DMS 273 (cell line): ENCODE results near the gene BMERB1.
"Not testable (repeated sequence)": the region's sequence is repeated elsewhere in the genome, so short reads cannot be mapped to it uniquely, and the experiment has no call there.

ENCODE experiments used
- DNase-seq: peaks from one replicate; lab custom pipeline; 2025; ENCODE audit not compliant: unreplicated experiment; lab: John Stamatoyannopoulos, UW

BMERB1 gene

DNA sequence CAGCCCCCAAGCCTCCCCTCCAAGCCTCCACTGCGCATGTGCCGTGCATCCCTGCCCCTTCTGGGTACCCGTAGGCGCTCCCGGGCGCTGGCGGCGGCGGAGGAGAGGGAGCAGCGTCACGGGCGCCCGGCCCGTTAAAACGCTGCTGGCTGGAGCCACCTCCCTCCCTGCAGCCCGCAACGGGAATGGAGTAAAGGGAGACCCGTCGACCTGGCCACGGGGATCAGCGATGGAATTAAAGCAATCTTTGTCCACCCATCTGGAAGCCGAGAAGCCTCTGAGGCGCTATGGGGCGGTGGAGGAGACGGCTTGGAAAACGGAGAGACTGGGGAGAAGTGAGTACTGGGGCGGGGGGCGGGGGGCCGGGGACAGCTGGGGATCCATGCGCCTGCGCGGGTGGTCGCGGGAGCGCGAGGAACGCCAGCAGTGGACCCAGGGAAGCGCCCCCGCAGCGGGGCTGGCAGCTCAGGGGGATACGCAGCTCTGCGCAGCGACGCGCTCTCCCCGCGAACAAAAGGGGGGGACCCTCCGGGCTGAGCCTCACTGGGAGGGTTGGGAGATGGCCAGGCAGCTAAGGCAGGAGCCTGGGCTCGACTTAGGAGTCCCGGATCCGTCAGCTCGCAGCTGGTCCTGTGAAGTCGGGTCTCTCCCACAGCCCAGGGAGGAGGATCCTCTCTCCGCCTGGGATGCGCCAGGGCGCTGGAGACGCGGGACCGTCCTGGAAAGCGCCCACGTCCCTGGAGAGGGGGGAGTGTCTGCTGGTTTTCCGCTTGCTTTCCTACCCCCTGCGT, at the start of gene BMERB1:
Gene BMERB1, plus strand, starts transcription at position 164 of the 791 bp plus-strand sequence. Its CDS starts 66 bp downstream, at position 230.
- DNase-seq = peak; percentile 91

DNA sequence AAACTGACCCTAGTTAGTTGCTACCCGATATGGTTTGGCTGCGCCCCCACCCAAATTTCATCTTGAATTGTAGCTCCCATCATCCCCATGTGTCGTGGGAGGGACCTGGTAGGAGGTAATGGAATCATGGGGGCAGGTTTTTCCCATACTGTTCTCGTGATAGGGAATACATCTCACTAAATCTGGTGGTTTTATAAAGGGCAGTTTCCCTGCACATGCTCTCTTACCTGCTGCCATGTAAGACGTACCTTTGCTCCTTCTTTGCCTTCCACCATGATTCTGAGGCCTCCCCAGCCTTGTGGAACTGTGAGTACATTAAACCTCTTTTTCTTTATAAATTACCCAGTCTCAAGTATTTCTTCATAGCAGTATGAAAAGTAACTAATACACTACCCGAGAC, 46.3 kb upstream of the BMERB1 start:
- DNase-seq = not testable (repeated sequence)

- DNase-seq = not testable (repeated sequence)
These were observed 44.5 kb upstream of the BMERB1 start for GRCh38 chr16:15389916-15390315.

DNA sequence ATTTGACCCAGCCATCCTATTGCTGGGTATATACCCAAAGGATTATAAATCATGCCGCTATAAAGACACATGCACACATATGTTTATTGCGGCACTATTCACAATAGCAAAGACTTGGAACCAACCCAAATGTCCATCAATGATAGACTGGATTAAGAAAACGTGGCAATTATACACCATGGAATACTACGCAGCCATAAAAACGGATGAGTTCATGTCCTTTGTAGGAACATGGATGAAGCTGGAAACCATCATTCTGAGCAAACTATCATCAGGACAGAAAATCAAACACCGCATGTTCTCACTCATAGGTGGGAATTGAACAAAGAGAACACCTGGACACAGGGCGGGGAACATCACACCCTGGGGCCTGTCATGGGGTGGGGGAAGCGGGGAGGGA, 41.4 kb upstream of the BMERB1 start:
- not testable (repeated sequence) for DNase-seq

DNA sequence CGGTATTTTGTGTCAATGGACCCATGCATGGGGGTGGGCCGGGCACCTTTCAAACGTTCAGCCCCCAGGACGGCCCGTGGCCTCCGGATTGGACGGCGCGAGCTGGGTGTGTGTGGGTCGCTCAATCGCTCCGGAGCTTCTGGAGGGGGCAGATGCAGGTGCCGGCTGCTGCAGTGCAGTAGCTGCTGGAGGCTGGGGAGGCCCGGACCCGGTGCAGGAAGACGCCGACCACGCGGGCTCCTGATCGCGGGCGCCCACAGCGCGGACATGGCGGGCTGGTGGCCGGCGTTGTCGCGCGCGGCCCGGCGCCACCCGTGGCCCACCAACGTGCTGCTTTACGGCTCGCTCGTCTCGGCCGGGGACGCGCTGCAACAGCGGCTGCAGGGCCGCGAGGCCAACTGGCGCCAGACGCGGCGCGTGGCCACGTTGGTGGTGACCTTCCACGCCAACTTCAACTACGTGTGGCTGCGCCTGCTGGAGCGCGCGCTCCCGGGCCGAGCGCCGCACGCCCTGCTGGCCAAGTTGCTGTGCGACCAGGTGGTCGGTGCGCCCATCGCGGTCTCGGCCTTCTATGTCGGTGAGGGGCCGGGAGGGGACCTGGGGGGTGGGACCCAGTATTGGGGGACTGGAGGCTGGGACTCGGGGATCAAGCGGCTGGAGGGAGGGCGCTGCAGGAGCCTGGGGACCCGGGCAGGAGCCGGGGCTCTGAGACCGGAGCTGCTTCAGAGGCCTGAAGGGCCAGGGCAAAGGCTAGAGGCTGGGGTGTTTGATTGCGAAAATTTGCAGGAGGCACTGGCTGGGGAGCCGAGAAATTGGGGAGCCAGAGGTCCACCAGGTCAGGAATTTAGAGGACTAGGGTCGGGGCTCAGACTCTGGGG, 38.5 kb upstream of the BMERB1 start, which contains the start of gene MPV17L:
Gene MPV17L, plus strand, starts transcription at position 124 of the 878 bp plus-strand sequence. Its CDS starts 144 bp downstream, at position 268.
- DNase-seq = peak; percentile 93

DNA sequence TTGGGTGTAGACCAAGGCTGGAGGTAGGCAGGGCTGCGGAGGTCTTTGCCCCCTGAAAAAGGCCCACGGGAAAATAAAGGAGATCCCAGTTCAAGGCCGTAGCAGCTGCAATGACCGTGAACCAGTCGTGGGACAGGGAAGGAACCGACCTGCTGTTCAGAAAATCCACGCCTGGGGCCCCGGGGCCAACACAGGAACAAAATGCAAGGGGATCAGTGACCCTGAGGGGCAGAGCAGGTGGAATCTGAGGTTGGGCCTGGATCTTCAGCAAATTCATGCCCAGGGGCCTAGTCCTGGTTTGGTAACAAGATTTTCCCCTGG, 37.9 kb upstream of the BMERB1 start:
- DNase-seq = not testable (repeated sequence)

- no peak for DNase-seq
These were observed 37.3 kb upstream of the BMERB1 start for GRCh38 chr16:15396948-15397594.

DNA sequence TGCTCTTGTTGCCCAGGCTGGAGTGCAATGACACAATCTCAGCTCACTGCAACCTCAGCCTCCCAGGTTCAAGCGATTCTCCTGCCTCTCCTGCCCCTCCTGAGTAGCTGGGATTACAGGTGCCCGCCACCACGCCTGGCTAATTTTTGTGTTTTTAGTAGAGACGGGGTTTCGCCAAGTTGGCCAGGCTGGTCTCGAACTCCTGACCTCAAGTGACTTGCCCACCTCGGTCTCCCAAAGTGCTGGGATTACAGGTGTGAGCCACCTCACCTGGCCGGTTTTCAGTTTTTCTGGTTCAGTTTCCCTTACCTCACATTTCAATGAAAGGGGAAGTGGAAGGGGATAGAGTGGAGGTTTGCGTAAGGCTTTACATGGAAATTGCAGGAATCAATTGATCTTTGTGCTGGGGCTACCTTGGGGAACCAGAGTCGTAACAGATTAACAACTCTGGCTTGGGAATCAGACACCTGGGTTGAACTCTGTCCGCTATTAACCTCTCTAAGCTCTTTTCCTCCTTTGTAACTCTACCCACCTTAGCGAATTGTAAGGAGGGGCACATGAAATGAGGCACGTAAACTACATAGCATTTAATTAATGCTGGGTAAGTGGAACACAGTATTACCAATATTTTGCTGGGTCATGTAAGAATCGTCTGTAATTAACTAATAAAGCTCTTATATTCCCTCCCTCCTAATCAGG, 35.6 kb upstream of the BMERB1 start:
- no peak for DNase-seq

GRCh38 chr16:15399317-15399716, 35.1 kb upstream of the BMERB1 start:
- DNase-seq = no peak

DNA sequence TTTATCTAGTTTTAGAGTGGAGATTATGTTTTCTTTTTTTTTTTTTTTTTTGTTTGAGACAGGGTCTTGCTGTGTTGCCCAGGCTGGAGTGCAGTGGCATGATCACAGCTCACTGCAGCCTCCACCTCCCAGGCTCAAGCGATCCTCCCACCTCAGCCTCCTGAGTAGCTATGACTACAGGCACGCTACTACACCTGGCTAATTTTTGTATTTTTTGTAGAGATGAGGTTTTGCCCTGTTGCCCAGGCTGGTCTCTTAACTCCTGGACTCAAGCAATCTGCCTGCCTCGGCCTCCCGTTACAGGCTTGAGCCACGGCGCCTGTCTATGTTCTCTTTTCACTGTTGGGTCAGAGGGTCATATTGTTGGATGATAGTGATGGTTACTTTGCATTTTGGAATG, 34.1 kb upstream of the BMERB1 start:
- not testable (repeated sequence) for DNase-seq

DNA sequence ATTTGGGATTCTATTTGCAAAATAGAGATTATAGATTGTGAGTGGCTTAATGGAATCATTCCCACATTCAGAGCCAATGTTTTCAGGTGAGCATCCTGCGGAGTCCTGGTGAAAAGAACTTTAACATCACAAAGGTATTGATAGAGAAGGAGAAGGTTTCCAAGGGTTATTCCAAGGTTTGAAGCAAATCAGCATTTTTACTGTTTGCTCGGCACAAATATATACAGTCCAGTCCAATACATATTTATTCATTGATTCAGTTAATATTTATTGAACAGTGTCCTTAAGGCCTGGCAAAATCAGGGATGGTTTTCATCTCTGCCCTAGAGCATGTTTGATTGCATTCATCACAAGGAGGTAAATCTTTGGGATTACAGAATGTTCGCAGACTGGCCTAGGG, 32.4 kb upstream of the BMERB1 start:
- DNase-seq = no peak

GRCh38 chr16:15403392-15403995, 30.9 kb upstream of the BMERB1 start:
- DNase-seq = no peak

- DNase-seq = not testable (repeated sequence)
These were observed 30.3 kb upstream of the BMERB1 start for GRCh38 chr16:15404091-15404490.

DNA sequence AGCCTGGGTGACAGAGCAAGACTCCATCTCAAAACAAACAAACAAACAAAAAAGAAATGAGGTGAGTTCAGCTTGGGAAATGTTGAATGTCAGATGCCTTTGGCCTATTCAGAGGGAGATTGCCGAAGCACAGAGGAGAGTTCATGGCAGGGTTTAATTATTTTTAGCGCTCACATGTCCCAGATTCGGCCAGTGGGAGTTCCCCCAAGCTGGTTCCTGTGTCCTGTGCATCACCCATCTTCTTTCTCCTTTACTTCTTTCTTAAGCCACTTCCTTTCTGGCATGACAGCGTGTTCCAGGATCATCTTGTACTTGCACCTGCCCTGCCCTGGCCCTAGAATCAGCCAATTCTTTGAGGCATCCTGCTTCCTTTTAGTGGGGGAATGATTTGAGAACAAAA, 29.6 kb upstream of the BMERB1 start:
- DNase-seq = no peak

DNA sequence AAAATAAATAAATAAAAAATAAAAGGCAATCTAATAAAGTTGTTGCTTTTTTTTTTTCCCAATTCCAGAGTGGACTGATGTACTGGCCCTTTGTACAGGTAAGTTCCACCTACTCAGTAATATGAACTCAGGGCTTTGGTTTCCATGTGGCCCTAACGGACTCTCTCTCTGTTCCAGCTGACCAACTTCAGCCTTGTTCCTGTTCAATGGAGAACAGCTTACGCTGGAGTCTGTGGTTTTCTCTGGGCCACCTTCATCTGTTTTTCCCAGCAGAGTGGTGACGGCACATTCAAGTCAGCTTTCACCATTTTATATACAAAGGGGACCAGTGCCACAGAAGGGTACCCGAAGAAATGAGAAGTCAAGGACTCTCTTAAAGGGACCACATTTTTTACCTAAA, 26.6 kb upstream of the BMERB1 start:
- DNase-seq = not testable (repeated sequence)

DNA sequence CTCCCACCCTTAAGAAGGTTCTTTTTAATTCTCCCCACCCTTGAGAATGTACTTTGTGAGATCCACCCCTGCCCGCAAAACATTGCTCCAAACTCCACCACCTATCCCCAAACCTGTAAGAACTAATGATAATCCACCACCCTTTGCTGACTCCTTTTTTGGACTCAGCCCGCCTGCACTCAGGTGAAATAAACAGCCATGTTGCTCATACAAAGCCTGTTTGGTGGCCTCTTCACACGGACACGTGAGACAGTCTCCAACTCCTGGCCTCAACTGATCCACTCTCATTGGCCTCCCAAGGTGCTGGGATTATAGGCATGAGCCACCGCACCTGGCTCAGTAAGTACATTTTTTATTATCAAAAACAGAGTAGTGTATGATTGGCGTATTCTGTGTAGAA, 24.9 kb upstream of the BMERB1 start:
- DNase-seq = not testable (repeated sequence)

- no peak for DNase-seq
These were observed 18.8 kb upstream of the BMERB1 start for GRCh38 chr16:15415511-15415985.

- no peak for DNase-seq
These were observed 17.2 kb upstream of the BMERB1 start for GRCh38 chr16:15417197-15417596.

DNA sequence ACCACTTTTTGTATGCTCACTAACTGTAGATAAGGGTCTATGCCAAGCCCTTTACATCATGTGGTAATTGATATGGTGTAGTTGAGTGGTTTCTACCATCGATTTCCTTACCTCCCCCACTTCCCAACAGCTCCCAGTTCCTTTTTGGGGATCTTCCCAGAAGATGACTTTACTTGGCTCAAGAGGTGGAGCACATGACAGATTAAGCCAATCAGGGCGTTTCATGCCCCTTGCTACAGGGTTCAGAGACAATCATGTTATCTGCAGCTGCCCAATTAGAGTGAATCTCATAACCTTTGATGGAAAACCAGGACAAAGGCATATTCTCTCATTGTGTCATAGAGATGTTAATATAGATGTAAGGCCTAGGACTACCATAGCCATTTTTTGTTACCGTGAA, 16.2 kb upstream of the BMERB1 start:
- no peak for DNase-seq

DNA sequence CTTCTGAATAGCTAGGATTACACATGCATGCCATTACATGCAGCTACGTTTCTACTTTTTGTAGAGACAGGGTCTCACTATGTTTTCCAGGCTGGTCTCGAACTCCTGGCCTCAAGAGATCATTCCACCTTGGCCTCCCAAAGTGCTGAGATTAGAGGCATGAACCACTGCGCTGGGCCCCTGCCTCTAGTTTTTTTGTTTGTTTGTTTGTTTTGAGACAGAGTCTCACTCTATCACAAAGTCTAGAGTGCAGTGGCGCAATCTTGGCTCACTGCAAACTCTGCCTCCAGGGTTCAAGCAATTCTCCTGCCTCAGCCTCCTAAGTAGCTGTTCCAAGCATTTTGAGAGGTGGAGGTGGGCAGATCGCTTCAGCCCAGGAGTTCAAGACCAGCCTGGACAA, 12.7 kb upstream of the BMERB1 start:
- DNase-seq = not testable (repeated sequence)
